Fibroblast of lung (primary cell): ENCODE data around the gene CASP5. TPM values are rescaled to one million over a fixed set of nuclear protein-coding genes. Genes with fewer than 3 reads are reported as not detected.

Source experiments
- DNase-seq, 2 donors: peaks; one replicate each; pipeline versions ENCODE4 v3.0.0 to v3.0.0-alpha.2; 2010; ENCODE audit warnings: low read depth in 2 of 2
- H2AFZ ChIP-seq: 2 replicates; pipeline ENCODE4 v1.5.1; 2012; ENCODE audit warnings: low read length, control low read depth, inconsistent platforms
- H3K27ac ChIP-seq: 2 replicates; pipeline ENCODE4 v1.5.1; 2011; ENCODE audit warnings: low read length, control low read depth; ENCODE audit not compliant: insufficient read depth
- H3K27me3 ChIP-seq: 2 replicates; pipeline ENCODE4 v1.5.1; 2011; ENCODE audit warnings: mild to moderate bottlenecking, low read length; ENCODE audit not compliant: control insufficient read depth, insufficient read depth
- H3K36me3 ChIP-seq: 2 replicates; pipeline ENCODE4 v1.5.1; 2011; ENCODE audit warnings: low read length; ENCODE audit not compliant: control insufficient read depth, insufficient read depth
- H3K4me1 ChIP-seq: 2 replicates; pipeline ENCODE4 v1.5.1; 2011; ENCODE audit warnings: low read length; ENCODE audit not compliant: control insufficient read depth, insufficient read depth; ENCODE audit errors: extremely low read depth
- H3K4me2 ChIP-seq: 2 replicates; pipeline ENCODE4 v1.5.1; 2011; ENCODE audit warnings: low read length, control low read depth; ENCODE audit not compliant: insufficient read depth; ENCODE audit errors: extremely low read depth
- H3K4me3 ChIP-seq, 4 experiments: fragments of 200-600 bp in 1 of 4; sonication (generic) in 1 of 4; replicated peaks in 1 of 4; 2 replicates each; pipeline ENCODE4 v1.5.1; 2011 to 2016; ENCODE audit warnings: low read length in 4 of 4, low read depth in 3 of 4, mild to moderate bottlenecking in 3 of 4, control low read depth in 2 of 4, inconsistent platforms in 1 of 4, mixed read lengths in 1 of 4; ENCODE audit not compliant: insufficient read depth in 1 of 4; ENCODE audit errors: control extremely low read depth in 1 of 4
- H3K79me2 ChIP-seq: 2 replicates; pipeline ENCODE4 v1.5.1; 2012; ENCODE audit warnings: mild to moderate bottlenecking, low read length, inconsistent platforms; ENCODE audit not compliant: control insufficient read depth, insufficient read depth
- H3K9ac ChIP-seq: 2 replicates; pipeline ENCODE4 v1.5.1; 2011; ENCODE audit warnings: mild to moderate bottlenecking, low read length, control low read depth; ENCODE audit not compliant: insufficient read depth
- H3K9me3 ChIP-seq: 2 replicates; pipeline ENCODE4 v1.5.1; 2012; ENCODE audit warnings: low read depth, low read length; ENCODE audit not compliant: control insufficient read depth, insufficient read depth
- H4K20me1 ChIP-seq: 2 replicates; pipeline ENCODE4 v1.5.1; 2011; ENCODE audit warnings: low read length; ENCODE audit not compliant: control insufficient read depth, insufficient read depth; ENCODE audit errors: extremely low read depth
- EZH2 ChIP-seq: IDR thresholded peaks from 2 replicates; pipeline ENCODE4 v1.5.1; 2012; ENCODE audit warnings: low read length, control low read depth, mild to moderate bottlenecking; ENCODE audit errors: missing control alignments
- polyA plus RNA-seq, 2 donors: library from polyadenylated mRNA; depleted of rRNA in 1 of 2; stranded (reverse) in 1 of 2; unstranded in 1 of 2; fragments of >200 nt; gene quantifications; 2 replicates each; pipeline ENCODE4 v1.2.1, GENCODE V29; 2011 to 2012; ENCODE audit warnings: missing spikeins in 1 of 2
- total RNA-seq: library from RNA; depleted of rRNA; stranded (reverse); fragments of >200 nt; gene quantifications from 2 replicates; pipeline ENCODE4 v1.2.1, GENCODE V29; 2014
- TF ChIP-seq, protein P1 (sequence below), 2 donors: IDR thresholded peaks in 1 of 2; conservative IDR thresholded peaks in 1 of 2; 1 replicate in 1 of 2; 2 replicates in 1 of 2; pipeline ENCODE4 v1.5.1; 2011 to 2012; ENCODE audit warnings: low read length in 2 of 2, control low read depth in 1 of 2, inconsistent platforms in 1 of 2, low read depth in 1 of 2, mild to moderate bottlenecking in 1 of 2

CASP5 gene
- total and polyA plus RNA-seq, 2 donors (not counting 1 experiment from before 2014, with no cell fraction given) = 0.17 TPM; not detected in 1

DNA sequence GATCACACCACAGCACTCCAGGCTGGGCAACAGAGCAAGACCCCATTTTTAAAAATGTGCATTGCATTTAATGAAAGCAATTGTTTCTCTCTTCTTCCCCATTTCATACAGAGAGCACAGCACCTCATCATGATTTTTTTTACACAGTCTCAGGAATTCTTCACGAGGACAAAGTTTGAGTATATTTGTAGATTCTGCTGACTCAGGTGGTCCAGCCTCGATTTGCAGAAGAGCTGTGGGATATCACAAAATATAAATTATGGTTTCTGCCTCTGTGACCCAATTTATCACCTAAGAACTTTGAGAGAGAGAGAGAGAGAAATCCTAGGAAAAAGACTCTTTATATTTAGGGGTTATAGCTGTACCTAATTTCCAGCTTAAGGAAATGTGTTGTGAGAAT, 19.8 kb downstream of the CASP5 start:
- Histone ChIP-seq H3K9ac (no peak overlapping the region), H3K4me2 (no peak overlapping the region), H4K20me1 (no peaks in the 10 kb centered on the region), H3K4me3 (no peak overlapping the region), H3K79me2 (no peaks in the 10 kb centered on the region), H3K9me3 (no peaks in the 10 kb centered on the region), H3K27ac (no peak overlapping the region), H2AFZ (no peak overlapping the region), H3K4me1 (no peaks in the 10 kb centered on the region), H3K27me3 (no peaks in the 10 kb centered on the region), H3K36me3 (no peaks in the 10 kb centered on the region)
- TF ChIP-seq, protein P1, sequence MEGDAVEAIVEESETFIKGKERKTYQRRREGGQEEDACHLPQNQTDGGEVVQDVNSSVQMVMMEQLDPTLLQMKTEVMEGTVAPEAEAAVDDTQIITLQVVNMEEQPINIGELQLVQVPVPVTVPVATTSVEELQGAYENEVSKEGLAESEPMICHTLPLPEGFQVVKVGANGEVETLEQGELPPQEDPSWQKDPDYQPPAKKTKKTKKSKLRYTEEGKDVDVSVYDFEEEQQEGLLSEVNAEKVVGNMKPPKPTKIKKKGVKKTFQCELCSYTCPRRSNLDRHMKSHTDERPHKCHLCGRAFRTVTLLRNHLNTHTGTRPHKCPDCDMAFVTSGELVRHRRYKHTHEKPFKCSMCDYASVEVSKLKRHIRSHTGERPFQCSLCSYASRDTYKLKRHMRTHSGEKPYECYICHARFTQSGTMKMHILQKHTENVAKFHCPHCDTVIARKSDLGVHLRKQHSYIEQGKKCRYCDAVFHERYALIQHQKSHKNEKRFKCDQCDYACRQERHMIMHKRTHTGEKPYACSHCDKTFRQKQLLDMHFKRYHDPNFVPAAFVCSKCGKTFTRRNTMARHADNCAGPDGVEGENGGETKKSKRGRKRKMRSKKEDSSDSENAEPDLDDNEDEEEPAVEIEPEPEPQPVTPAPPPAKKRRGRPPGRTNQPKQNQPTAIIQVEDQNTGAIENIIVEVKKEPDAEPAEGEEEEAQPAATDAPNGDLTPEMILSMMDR (conservative IDR thresholded peaks at IDR 0.05 in 1 of 2, IDR thresholded peaks at IDR 0.05 in 1 of 2; ENCODE audit: low read depth in 1 of 2, low read length in 2 of 2) = no peak
- TF ChIP-seq EZH2 = no peak
- DNase-seq = no peak

- TF ChIP-seq, protein P1 (conservative IDR thresholded peaks at IDR 0.05 in 1 of 2, IDR thresholded peaks at IDR 0.05 in 1 of 2; ENCODE audit: low read depth in 1 of 2, low read length in 2 of 2) = peak; percentile 32 to 35
- no peak for TF ChIP-seq EZH2
- no peak overlapping the region for H3K27ac ChIP-seq
- no peak overlapping the region for H3K9ac ChIP-seq
- no peaks in the 10 kb centered on the region for H3K27me3 ChIP-seq
- no peaks in the 10 kb centered on the region for H3K79me2 ChIP-seq
- no peaks in the 10 kb centered on the region for H3K9me3 ChIP-seq
- H3K36me3 ChIP-seq = no peaks in the 10 kb centered on the region
- no peak overlapping the region for H2AFZ ChIP-seq
- H4K20me1 ChIP-seq = no peaks in the 10 kb centered on the region
- H3K4me1 ChIP-seq = no peaks in the 10 kb centered on the region
- no peak overlapping the region for H3K4me3 ChIP-seq
- DNase-seq = no peak
- H3K4me2 ChIP-seq = no peak overlapping the region
These were observed 22.2 kb downstream of the CASP5 start for GRCh38 chr11:105000797-105001196.

- Histone ChIP-seq H4K20me1 (no peaks in the 10 kb centered on the region), H3K79me2 (no peaks in the 10 kb centered on the region), H3K36me3 (no peaks in the 10 kb centered on the region), H3K9ac (no peak overlapping the region), H3K4me2 (no peak overlapping the region), H3K27ac (no peak overlapping the region), H3K4me1 (no peaks in the 10 kb centered on the region), H3K9me3 (no peaks in the 10 kb centered on the region), H3K4me3 (no peak overlapping the region), H2AFZ (no peak overlapping the region), H3K27me3 (no peaks in the 10 kb centered on the region)
- TF ChIP-seq, protein P1 (conservative IDR thresholded peaks at IDR 0.05 in 1 of 2, IDR thresholded peaks at IDR 0.05 in 1 of 2; ENCODE audit: low read depth in 1 of 2, low read length in 2 of 2) = peak in 1 of 2 donors; percentile 9
- TF ChIP-seq EZH2 = no peak
- no peak for DNase-seq
These were observed 22.8 kb downstream of the CASP5 start for GRCh38 chr11:105000167-105000566.
